ENCODE results near the gene TEX54.

TEX54 gene

GRCh38 chr11:62853279-62853965 lies 20.8 kb upstream of the TEX54 start:
- no peak for TF ChIP-seq CTCF (IDR thresholded peaks at IDR 0.05)
- Histone ChIP-seq H3K27ac (no peak overlapping the region), H3K4me3 (peak overlapping the region; percentile 74)
- DNase-seq (ENCODE audit: low spot score), result no peak

GRCh38 chr11:62852523-62853188 lies 20.0 kb upstream of the TEX54 start:
- no peak overlapping the region for H3K27ac ChIP-seq
- no peak for DNase-seq (ENCODE audit: low spot score)
- no peak for TF ChIP-seq CTCF (IDR thresholded peaks at IDR 0.05)
- no peak overlapping the region for H3K4me3 ChIP-seq

DNA sequence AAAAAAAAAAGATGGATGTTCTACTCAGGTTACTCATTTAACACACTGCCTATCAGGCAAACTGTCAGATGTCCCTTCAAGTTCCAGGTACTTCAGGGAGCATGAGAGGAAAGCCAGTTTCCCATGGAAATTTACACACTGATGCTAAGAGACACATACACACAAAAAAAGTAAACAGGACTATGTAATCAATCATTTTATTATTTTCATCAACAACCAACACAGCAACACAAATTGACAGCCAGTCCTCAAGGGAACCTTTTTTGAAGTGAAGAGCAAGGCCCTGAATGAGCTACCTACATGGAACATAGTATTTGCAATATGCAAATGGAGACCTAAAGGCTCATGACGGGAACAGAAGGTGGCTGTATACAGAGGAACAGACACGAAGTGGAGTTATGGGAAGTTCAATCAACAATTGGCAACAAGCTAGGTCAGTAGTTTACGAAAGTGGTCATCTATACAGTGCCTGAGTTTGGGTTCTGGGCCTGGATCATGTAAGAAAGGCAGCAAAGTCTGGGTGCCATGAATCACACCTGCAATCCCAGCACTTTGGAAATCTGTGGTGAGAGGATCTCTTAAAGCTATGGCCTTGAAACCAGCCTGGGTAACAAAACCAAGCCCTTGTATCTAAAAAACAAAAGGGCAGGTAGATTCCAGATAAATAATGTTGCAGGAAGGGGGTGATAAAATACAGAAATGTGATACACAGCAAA lies 19.3 kb upstream of the TEX54 start:
- H3K4me3 ChIP-seq, result no peak overlapping the region
- H3K27ac ChIP-seq, result no peak overlapping the region
- TF ChIP-seq CTCF (IDR thresholded peaks at IDR 0.05), result no peak
- DNase-seq (ENCODE audit: low spot score), result no peak

GRCh38 chr11:62850911-62851806 lies 18.5 kb upstream of the TEX54 start:
- H3K4me3 ChIP-seq, result no peak overlapping the region
- DNase-seq (ENCODE audit: low spot score), result no peak
- TF ChIP-seq CTCF (IDR thresholded peaks at IDR 0.05), result no peak
- H3K27ac ChIP-seq, result no peak overlapping the region

GRCh38 chr11:62847767-62848314 lies 15.2 kb upstream of the TEX54 start:
- no peak for DNase-seq (ENCODE audit: low spot score)
- TF ChIP-seq CTCF (IDR thresholded peaks at IDR 0.05), result no peak
- Histone ChIP-seq H3K27ac (no peak overlapping the region), H3K4me3 (no peak overlapping the region)

DNA sequence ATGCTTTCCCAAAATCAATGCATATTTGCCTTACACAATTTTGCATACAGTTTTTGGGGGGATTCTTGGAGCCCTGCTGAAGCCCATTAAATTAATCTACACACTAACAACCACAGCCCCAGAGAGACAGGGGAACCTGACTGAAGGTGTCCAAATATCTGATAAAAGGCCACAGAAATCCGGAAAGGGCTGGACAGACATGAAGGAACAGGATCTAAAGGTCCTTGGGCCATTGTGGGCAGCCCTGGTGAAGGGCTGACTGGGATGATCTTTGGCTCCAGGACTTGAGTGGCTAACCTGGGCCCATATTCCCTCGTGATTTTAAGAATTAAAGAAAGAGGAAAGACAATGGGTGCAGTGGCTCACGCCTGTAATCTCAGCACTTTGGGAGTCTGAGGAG lies 13.5 kb upstream of the TEX54 start:
- H3K27ac ChIP-seq, result no peak overlapping the region
- DNase-seq (ENCODE audit: low spot score), result no peak
- TF ChIP-seq CTCF (IDR thresholded peaks at IDR 0.05), result no peak
- no peak overlapping the region for H3K4me3 ChIP-seq

All from coronary artery (tissue), 2 donors.